ENCODE results near the gene RGMB.

Gene RGMB

GRCh38 chr5:98786191-98786853 lies 12.9 kb downstream of the RGMB start:
- no peak for DNase-seq

- no peak for DNase-seq
Measured at GRCh38 chr5:98787131-98787719, 13.8 kb downstream of the RGMB start.

GRCh38 chr5:98789029-98789428 lies 15.6 kb downstream of the RGMB start:
- DNase-seq: no peak

- no peak for DNase-seq
Measured at GRCh38 chr5:98791001-98791519, 17.6 kb downstream of the RGMB start.

- no peak for DNase-seq
Measured at GRCh38 chr5:98791898-98792580, 18.6 kb downstream of the RGMB start.

- no peak for DNase-seq
Measured at GRCh38 chr5:98793223-98793622, 19.8 kb downstream of the RGMB start.

GRCh38 chr5:98794001-98794400 lies 20.5 kb downstream of the RGMB start:
- no peak for DNase-seq

GRCh38 chr5:98794414-98795080 lies 21.1 kb downstream of the RGMB start:
- no peak for DNase-seq

- no peak for DNase-seq
Measured at GRCh38 chr5:98795243-98795642, 21.8 kb downstream of the RGMB start.

- no peak for DNase-seq
Measured at GRCh38 chr5:98796197-98796972, 22.9 kb downstream of the RGMB start.

- DNase-seq: no peak
Measured at GRCh38 chr5:98798371-98798770, 24.9 kb downstream of the RGMB start.

- no peak for DNase-seq
Measured at GRCh38 chr5:98798847-98799246, 25.4 kb downstream of the RGMB start.

- DNase-seq: no peak
Measured at GRCh38 chr5:98804066-98804465, 30.6 kb downstream of the RGMB start.

GRCh38 chr5:98805070-98805469 lies 31.6 kb downstream of the RGMB start:
- no peak for DNase-seq

- DNase-seq: no peak
Measured at GRCh38 chr5:98807806-98808205, 34.3 kb downstream of the RGMB start.

- no peak for DNase-seq
Measured at GRCh38 chr5:98810206-98810605, 36.7 kb downstream of the RGMB start.

- no peak for DNase-seq
Measured at GRCh38 chr5:98813755-98814154, 40.3 kb downstream of the RGMB start.

- no peak for DNase-seq
Measured at GRCh38 chr5:98816582-98817222, 43.2 kb downstream of the RGMB start.

- DNase-seq: no peak
Measured at GRCh38 chr5:98825582-98826375, 52.3 kb downstream of the RGMB start.

- no peak for DNase-seq
Measured at GRCh38 chr5:98827161-98827560, 53.7 kb downstream of the RGMB start.

GRCh38 chr5:98827588-98828284 lies 54.3 kb downstream of the RGMB start:
- DNase-seq: no peak
